Fibroblast of the aortic adventitia (primary cell): Measurements from ENCODE around the gene PPP1CC. TPM values are rescaled to one million over a fixed set of nuclear protein-coding genes. Genes with fewer than 3 reads are reported as not detected.

Experiments
- DNase-seq: peaks from one replicate; pipeline ENCODE4 v3.0.0-alpha.2; 2010; ENCODE audit warnings: low read depth
- H3K4me3 ChIP-seq: 2 replicates; pipeline ENCODE4 v1.5.1; 2011; ENCODE audit warnings: low read depth, mild to moderate bottlenecking, control low read depth, low read length, moderate library complexity
- total RNA-seq: library from RNA; depleted of rRNA; stranded (reverse); fragments of >200 nt; gene quantifications from 2 replicates; pipeline ENCODE4 v1.2.3, GENCODE V29; 2012; ENCODE audit warnings: low replicate concordance
- TF ChIP-seq, protein P1 (sequence below): IDR thresholded peaks from 2 replicates; pipeline ENCODE4 v1.5.1; 2011; ENCODE audit warnings: mild to moderate bottlenecking, low read length, control low read depth, inconsistent platforms; ENCODE audit not compliant: insufficient read depth

The PPP1CC gene
- total RNA-seq, 1 donor, result 130 TPM

DNA sequence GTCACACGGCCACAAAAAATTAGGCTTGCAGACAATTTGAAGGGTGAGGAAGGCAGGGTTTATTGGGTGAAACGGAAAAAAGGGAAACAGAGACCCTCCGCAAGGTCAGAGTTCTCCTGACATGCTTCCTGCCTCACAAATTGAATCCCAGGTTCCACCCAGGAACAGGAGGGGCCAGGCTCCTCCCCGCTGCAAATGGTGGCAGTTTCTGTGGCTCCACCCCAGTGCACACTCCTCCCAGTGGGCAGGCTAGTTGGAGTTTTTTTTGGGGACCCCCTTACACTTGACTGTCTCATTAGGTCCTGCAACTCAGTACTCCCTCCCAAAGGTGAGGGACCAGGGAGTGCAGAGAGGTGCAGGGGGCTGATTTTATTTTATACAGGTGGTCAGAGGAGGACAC lies 39.4 kb upstream of the PPP1CC start:
- DNase-seq, result no peak
- H3K4me3 ChIP-seq, result no peak overlapping the region
- TF ChIP-seq, protein P1, sequence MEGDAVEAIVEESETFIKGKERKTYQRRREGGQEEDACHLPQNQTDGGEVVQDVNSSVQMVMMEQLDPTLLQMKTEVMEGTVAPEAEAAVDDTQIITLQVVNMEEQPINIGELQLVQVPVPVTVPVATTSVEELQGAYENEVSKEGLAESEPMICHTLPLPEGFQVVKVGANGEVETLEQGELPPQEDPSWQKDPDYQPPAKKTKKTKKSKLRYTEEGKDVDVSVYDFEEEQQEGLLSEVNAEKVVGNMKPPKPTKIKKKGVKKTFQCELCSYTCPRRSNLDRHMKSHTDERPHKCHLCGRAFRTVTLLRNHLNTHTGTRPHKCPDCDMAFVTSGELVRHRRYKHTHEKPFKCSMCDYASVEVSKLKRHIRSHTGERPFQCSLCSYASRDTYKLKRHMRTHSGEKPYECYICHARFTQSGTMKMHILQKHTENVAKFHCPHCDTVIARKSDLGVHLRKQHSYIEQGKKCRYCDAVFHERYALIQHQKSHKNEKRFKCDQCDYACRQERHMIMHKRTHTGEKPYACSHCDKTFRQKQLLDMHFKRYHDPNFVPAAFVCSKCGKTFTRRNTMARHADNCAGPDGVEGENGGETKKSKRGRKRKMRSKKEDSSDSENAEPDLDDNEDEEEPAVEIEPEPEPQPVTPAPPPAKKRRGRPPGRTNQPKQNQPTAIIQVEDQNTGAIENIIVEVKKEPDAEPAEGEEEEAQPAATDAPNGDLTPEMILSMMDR, result no peak

DNA sequence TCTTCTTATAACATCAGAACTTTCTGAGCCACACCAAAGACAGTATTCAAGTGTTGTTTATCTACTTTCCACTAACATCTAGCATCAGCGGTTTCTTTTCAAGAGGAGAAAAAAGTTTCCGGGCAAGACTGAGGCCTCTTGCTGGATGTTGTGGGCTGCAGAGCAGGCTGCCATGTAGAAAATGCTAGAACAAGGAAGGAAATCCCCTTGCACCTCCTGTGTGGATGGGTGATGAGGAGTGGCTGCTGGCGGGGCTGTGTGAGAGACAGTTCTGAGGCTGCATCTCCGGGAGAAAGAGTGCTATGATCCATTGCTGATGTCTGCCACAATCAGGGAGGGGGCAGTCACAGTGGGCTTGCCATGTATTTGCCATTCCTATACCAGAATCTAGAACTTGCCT lies 37.8 kb upstream of the PPP1CC start:
- DNase-seq, result no peak
- TF ChIP-seq, protein P1, result no peak
- no peak overlapping the region for H3K4me3 ChIP-seq

- TF ChIP-seq, protein P1, result no peak
- DNase-seq, result no peak
- H3K4me3 ChIP-seq, result no peak overlapping the region
Measured at GRCh38 chr12:110778833-110779577, 36.3 kb upstream of the PPP1CC start.

GRCh38 chr12:110776410-110776809 lies 33.7 kb upstream of the PPP1CC start:
- no peak for DNase-seq
- no peak overlapping the region for H3K4me3 ChIP-seq
- TF ChIP-seq, protein P1, result no peak

DNA sequence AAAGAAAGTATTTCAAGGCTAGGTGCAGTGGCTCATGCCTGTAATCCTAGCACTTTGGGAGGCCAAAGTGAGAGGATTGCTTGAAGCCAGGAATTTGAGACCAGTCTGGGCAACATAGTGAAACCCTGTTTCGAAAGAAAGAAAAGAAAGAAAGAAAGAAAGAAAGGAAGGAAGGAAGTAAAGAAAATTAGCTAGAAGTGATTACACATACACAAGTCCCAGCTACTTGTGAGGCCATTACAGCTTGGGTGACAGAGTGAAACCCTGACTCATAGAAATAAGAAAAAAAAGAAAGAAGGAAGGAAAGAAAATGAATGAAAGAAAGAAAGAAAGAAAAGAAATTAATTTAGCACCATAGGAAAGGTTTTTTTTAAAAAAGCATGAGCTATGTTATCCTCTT lies 33.3 kb upstream of the PPP1CC start:
- DNase-seq, result no peak
- H3K4me3 ChIP-seq, result no peak overlapping the region
- TF ChIP-seq, protein P1, result no peak

DNA sequence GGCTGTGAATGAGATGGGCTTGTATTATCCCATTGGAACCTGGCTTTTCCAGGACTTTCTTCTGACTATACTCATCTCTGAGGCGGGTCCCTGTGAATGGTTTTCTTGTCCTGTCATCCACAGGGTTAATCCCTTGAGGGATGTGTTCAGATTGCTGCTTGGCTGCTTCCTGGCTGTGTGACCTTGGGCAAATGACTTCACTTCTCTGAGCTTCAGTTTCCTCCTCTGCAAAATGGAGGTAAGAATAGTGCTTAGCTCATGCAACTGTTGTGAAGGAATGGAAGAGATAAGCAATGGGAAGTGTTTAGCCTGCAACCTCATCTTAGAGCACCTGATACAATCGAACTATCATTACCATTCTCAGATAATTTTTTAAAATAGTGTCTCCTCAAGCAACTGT lies 32.1 kb upstream of the PPP1CC start:
- H3K4me3 ChIP-seq, result no peak overlapping the region
- TF ChIP-seq, protein P1, result no peak
- DNase-seq, result no peak

GRCh38 chr12:110768960-110769359 lies 26.3 kb upstream of the PPP1CC start:
- TF ChIP-seq, protein P1, result no peak
- DNase-seq, result no peak
- H3K4me3 ChIP-seq, result no peak overlapping the region
